GM19467 (cell line): Measurements from ENCODE around the gene BTBD10.

ENCODE experiments used
- ATAC-seq: cut with Tn5 transposase; IDR thresholded peaks from one replicate; pipeline ENCODE4 v1.9.1; 2021; ENCODE audit warnings: mild to moderate bottlenecking, moderate library complexity; ENCODE audit not compliant: unreplicated experiment

BTBD10 gene

DNA sequence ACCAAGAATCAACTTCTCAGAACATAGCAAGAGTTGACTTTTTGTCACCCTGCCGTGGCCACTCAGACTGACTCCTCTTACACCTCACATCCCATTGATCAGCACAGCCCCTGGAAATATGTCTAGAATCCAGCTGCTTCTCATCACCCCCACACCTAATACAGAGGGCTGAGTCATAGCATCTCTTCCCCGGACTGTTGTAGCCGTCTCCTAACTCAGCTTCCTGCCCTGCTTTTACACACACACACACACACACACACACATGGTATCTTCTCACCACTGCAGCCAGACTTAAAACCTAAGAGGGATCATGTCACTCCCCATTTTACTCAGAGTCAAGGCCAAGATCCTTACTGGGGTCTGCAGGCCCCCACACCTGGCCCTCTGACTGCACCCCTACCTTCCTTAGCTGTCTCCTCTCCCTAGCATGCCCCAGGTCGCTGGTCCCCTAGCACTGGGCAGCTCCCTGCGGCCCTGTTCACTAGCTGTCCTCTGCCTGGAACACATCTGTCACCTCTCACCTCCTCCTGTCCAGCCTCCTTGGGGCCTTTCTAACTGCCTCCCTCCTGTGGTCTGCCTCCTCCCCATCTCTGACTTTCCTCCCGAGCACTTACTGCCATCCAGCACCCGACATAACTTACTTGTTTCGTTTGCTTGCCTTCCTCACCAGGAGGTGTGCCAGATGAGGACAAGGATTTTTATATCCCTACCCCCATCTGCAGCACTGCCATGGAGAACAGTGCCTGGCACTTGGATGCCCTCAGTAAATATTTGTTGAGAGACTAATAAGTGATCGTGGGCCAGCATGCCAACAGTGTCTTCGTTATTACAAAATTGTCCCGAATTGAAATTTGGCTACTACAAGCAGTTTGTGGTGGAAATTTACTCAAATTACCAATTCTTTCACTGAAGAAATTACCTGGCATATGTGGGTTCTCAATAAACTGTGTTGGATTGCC is 123.5 kb downstream of the BTBD10 start:
- ATAC-seq, result no peak

DNA sequence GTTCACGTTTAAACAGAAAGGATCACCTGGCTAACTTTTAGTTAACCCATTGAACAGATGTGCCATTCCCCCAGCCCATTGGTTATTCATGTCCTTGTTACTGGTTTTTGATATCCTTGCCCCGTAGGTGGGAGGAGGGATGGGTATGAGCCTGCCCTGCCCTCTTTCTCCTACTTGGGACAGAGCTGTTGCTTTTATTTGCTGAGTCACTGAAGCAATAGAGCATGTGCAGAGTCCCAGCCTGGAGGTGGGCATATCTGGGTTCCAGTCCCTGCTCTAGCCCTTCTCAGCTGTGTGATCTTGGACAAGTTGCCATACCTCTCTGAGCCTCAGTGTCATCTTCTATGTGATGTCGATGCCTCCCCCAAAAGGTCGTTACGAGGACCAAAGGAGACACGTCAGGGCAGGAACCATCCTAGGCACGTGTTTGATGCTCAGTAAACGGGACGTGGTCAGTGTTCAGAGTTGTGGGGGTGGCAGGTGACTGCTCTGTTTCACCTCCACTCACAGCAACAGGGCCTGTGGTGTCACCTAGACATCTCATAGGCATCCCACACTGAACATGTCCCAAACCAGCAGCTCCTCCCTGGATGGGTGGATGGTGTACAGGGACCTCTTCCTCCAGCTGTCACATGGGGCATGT is 124.5 kb downstream of the BTBD10 start:
- ATAC-seq, result no peak

DNA sequence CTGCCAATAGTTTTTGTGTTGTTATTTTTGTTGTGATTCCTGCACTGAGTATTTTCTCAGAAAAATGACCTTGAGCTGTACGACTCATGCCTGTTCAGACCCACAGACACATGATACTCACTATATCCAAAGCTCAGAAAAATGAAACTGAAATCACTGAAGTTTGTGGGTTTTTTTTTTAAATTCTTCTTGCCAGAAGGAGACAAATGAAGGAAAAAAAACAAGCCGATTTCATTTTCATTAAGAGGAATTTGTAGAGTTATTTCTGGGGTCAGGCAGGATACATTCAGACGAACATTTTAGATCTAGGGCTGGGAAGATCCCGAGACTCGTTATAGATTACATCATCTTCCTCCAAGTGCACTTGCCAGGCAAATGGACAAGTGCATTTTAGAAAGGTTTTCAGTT is 125.0 kb downstream of the BTBD10 start:
- no peak for ATAC-seq
